Type B pancreatic cell (in vitro differentiated cells): Measurements from ENCODE around the gene RGS1. TPM values are rescaled to one million over a fixed set of nuclear protein-coding genes. Genes with fewer than 3 reads are reported as not detected.

ENCODE experiments used
- DNase-seq: peaks from one replicate; pipeline ENCODE4 v3.0.0; 2021; ENCODE audit warnings: mixed read lengths; ENCODE audit not compliant: unreplicated experiment; ENCODE audit errors: extremely low spot score
- H3K27ac Mint-ChIP-seq: 2 replicates; pipeline ENCODE4 v1.8.0; 2021; ENCODE audit warnings: mild to moderate bottlenecking, mixed read lengths
- H3K27me3 Mint-ChIP-seq: 2 replicates; pipeline ENCODE4 v1.8.0; 2021; ENCODE audit warnings: mixed read lengths
- H3K36me3 Mint-ChIP-seq: 2 replicates; pipeline ENCODE4 v1.8.0; 2021; ENCODE audit warnings: mixed read lengths
- H3K4me1 Mint-ChIP-seq: one replicate; pipeline ENCODE4 v1.8.0; 2021; ENCODE audit warnings: mixed read lengths; ENCODE audit not compliant: unreplicated experiment
- H3K4me3 Mint-ChIP-seq: 2 replicates; pipeline ENCODE4 v1.8.0; 2021; ENCODE audit warnings: mild to moderate bottlenecking, mixed read lengths
- H3K9me3 Mint-ChIP-seq: 2 replicates; pipeline ENCODE4 v1.8.0; 2021; ENCODE audit warnings: mixed read lengths
- total RNA-seq: library from RNA; stranded (reverse); gene quantifications from 2 replicates; pipeline ENCODE4 v1.2.1, GENCODE V29; 2021; ENCODE audit warnings: low replicate concordance
- TF ChIP-seq, protein P1 (sequence below): fragments of 200-600 bp; sonication (generic); conservative IDR thresholded peaks from 2 replicates; pipeline ENCODE4 v1.5.0; 2021; ENCODE audit warnings: antibody characterized with exemption, mild to moderate bottlenecking

The RGS1 gene
- total RNA-seq, 1 donor from 2014 or later: 1.1 TPM

DNA sequence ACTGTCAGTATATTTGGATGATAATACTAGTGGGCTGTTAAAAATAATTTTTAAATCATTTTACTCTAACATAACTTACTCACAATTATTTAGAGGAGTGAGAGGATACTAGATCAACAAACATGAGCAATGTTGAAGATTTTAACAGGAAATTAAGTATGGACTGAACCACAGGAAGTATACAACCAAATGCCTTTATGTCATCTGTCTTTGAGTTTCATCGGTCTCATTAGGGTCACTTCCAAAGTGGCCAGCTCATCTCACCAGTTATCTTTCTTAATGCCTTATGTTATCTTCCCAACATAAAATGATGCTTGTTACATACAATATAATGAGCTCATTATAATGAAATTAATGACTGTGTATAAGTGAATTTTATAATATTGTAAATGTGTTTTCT is 1.5 kb upstream of the RGS1 start:
- H3K27ac Mint-ChIP-seq: no peak overlapping the region
- H3K9me3 Mint-ChIP-seq: peaks cover 13% of the 10 kb centered on the region
- H3K4me3 Mint-ChIP-seq: no peak overlapping the region
- no peaks in the 10 kb centered on the region for H3K27me3 Mint-ChIP-seq
- no peaks in the 10 kb centered on the region for H3K36me3 Mint-ChIP-seq
- DNase-seq: no peak
- H3K4me1 Mint-ChIP-seq: peaks cover 19% of the 10 kb centered on the region
- TF ChIP-seq, protein P1, sequence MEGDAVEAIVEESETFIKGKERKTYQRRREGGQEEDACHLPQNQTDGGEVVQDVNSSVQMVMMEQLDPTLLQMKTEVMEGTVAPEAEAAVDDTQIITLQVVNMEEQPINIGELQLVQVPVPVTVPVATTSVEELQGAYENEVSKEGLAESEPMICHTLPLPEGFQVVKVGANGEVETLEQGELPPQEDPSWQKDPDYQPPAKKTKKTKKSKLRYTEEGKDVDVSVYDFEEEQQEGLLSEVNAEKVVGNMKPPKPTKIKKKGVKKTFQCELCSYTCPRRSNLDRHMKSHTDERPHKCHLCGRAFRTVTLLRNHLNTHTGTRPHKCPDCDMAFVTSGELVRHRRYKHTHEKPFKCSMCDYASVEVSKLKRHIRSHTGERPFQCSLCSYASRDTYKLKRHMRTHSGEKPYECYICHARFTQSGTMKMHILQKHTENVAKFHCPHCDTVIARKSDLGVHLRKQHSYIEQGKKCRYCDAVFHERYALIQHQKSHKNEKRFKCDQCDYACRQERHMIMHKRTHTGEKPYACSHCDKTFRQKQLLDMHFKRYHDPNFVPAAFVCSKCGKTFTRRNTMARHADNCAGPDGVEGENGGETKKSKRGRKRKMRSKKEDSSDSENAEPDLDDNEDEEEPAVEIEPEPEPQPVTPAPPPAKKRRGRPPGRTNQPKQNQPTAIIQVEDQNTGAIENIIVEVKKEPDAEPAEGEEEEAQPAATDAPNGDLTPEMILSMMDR: no peak

DNA sequence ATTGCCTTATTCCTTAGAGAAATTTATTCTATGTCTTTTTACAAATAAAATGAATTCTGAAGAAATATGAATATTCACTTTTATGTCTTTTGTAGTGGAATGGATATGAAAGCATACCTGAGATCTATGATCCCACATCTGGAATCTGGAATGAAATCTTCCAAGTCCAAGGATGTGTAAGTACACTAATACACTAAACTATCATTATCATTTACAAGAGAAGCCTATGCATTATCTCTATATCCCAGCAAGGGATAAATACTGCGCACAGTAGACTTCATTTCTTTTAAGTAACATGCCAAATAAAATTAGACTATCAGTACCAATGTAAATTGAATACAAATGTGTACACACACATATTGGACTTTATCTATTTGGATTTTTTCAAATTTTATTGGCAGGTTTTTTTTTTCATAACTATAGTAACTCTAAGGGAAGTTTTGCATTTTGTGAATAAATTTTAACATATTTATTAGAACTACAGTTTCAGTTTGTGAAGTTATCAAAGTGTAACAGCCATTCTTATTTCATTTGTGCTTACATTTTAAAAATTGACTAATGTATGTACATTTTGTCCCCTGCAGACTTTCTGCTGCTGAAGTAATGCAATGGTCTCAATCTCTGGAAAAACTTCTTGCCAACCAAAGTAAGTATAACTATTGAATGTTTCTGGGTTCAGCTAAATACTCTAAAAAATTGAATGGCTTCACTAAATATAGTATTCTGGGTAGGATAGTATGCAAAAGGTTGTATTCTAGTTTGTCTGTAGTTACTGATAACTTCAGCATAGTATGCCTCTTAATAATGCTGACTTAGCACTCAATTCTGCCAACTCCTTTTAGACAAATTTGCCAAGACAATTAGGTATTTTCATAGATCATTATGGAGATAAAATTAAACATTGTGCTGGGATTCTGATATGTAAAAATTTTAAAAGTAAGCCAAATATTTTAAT is 894 bp downstream of the RGS1 start:
- H3K9me3 Mint-ChIP-seq: peaks cover 2% of the 10 kb centered on the region
- TF ChIP-seq, protein P1: no peak
- no peak overlapping the region for H3K4me3 Mint-ChIP-seq
- no peaks in the 10 kb centered on the region for H3K27me3 Mint-ChIP-seq
- DNase-seq: no peak
- H3K4me1 Mint-ChIP-seq: peaks cover 22% of the 10 kb centered on the region
- no peak overlapping the region for H3K27ac Mint-ChIP-seq
- H3K36me3 Mint-ChIP-seq: no peaks in the 10 kb centered on the region

DNA sequence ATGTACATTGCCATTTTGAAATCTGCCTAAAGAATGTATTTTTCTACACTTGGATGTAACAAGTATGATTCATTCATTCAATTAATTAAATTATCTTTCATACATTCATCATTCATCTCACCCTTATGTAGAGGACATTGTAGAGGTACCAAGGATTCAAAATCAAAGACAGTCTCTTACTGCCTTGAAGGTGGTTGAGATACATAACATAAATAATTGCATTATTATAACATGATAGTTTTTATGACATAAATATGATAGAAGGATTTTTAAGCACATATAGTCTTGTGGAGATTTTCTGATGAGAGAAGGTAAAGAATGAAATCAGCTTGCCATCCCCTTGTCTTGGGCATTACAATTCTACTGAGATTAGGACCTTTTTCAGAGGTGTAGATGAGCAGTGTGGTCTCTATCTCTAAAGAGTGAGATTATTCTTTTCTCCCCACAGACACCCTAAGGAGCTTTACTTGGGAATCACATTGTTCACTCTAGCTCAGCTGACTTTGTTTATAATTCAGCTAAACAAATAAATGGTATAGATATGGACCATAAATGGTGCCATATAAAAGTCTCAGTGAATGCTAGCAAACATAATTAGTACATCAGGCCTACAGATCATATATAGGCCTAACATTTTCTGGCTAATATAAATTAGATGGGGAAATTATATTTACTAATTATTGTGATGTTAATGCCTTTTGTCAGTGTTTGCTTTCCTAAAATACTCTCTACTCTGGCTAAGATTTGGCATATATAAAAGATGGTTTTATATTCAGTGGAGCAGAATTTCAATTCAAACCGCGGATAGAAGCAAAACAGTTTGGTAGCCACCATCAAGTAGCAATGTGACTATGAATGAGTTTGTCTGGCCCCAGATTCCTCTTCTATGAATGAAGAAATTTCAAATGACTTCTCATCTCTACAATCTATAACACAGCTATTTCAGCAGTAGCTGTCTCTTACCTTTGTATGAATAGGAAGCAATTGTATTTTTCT is 1.9 kb downstream of the RGS1 start:
- Mint-ChIP-seq H3K9me3 (no peaks in the 10 kb centered on the region), H3K27ac (no peak overlapping the region), H3K36me3 (no peaks in the 10 kb centered on the region), H3K4me1 (peaks cover 22% of the 10 kb centered on the region), H3K27me3 (no peaks in the 10 kb centered on the region), H3K4me3 (no peak overlapping the region)
- TF ChIP-seq, protein P1: no peak
- no peak for DNase-seq

DNA sequence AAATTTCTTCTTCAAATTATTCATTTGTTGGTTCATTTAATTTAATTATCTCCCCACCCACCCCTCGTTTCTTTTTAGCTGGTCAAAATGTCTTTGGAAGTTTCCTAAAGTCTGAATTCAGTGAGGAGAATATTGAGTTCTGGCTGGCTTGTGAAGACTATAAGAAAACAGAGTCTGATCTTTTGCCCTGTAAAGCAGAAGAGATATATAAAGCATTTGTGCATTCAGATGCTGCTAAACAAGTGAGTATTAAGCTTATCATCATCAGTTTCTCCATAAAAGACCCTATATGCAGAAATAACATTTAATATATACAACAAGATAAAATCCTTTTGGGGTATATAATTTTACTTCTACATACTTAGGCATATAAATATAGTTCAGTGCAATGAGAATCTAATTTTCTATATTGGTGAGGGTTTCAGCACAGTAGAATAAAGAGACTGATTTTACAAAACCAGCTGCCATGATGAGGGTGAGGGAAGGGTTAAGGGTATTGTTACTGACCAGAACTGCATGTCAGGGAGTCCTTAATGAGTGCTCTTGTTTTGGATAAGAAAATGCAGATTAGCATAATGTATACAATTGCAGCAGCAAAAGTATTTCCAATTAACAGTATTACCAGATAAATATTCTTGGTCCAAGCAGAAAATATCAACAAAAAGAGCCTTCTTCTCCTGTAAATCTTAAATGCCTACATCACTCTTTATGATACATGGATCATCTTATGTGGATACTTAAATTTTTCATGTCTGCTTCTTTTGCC is 2.8 kb downstream of the RGS1 start:
- Mint-ChIP-seq H3K9me3 (no peaks in the 10 kb centered on the region), H3K27me3 (no peaks in the 10 kb centered on the region), H3K4me1 (peaks cover 17% of the 10 kb centered on the region), H3K36me3 (no peaks in the 10 kb centered on the region), H3K4me3 (no peak overlapping the region), H3K27ac (no peak overlapping the region)
- no peak for DNase-seq
- TF ChIP-seq, protein P1: no peak
